Peyer's patch (tissue), 4 donors: ENCODE data around the gene MYO1D.

Experiments
- POLR2A ChIP-seq, 2 donors: fragments of 450-650 bp; IDR thresholded peaks; one replicate each; pipeline ENCODE4 v1.5.1; 2017; ENCODE audit warnings: antibody characterized with exemption in 2 of 2, mild to moderate bottlenecking in 2 of 2, moderate library complexity in 2 of 2
- TF ChIP-seq, protein P1 (sequence below), 6 experiments: fragments of 450-650 bp in 4 of 6; fragments of 200-600 bp in 2 of 6; sonication (generic) in 1 of 6; IDR thresholded peaks; one replicate each; pipeline ENCODE4 v1.5.1; 2017 to 2019; ENCODE audit warnings: antibody characterized with exemption in 6 of 6, mild to moderate bottlenecking in 3 of 6, moderate library complexity in 1 of 6

DNA sequence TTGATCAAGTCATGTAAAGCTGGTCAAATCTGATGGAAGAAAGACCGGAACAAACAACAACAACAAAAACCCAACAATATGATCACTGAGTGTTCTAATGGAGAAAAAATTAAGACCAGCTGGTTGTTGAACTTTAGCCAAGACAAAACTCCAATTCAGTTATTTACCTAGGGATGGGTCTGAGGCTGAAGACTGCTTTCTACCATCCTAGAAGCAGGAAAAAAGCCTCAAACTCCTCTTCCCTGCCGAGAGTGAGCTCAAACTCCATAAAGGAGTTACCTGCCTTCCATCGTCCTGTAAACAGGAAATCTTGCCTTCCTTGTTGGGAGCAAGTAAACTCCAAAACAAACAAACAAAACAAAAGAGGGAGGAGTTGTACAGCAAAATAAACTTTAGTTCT lies 28.0 kb upstream of the MYO1D start:
- TF ChIP-seq, protein P1, sequence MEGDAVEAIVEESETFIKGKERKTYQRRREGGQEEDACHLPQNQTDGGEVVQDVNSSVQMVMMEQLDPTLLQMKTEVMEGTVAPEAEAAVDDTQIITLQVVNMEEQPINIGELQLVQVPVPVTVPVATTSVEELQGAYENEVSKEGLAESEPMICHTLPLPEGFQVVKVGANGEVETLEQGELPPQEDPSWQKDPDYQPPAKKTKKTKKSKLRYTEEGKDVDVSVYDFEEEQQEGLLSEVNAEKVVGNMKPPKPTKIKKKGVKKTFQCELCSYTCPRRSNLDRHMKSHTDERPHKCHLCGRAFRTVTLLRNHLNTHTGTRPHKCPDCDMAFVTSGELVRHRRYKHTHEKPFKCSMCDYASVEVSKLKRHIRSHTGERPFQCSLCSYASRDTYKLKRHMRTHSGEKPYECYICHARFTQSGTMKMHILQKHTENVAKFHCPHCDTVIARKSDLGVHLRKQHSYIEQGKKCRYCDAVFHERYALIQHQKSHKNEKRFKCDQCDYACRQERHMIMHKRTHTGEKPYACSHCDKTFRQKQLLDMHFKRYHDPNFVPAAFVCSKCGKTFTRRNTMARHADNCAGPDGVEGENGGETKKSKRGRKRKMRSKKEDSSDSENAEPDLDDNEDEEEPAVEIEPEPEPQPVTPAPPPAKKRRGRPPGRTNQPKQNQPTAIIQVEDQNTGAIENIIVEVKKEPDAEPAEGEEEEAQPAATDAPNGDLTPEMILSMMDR (IDR thresholded peaks at IDR 0.05) = no peak
- no peak for TF ChIP-seq POLR2A (IDR thresholded peaks at IDR 0.05)
